ENCODE measurements around the gene COL5A1.

COL5A1 gene

DNA sequence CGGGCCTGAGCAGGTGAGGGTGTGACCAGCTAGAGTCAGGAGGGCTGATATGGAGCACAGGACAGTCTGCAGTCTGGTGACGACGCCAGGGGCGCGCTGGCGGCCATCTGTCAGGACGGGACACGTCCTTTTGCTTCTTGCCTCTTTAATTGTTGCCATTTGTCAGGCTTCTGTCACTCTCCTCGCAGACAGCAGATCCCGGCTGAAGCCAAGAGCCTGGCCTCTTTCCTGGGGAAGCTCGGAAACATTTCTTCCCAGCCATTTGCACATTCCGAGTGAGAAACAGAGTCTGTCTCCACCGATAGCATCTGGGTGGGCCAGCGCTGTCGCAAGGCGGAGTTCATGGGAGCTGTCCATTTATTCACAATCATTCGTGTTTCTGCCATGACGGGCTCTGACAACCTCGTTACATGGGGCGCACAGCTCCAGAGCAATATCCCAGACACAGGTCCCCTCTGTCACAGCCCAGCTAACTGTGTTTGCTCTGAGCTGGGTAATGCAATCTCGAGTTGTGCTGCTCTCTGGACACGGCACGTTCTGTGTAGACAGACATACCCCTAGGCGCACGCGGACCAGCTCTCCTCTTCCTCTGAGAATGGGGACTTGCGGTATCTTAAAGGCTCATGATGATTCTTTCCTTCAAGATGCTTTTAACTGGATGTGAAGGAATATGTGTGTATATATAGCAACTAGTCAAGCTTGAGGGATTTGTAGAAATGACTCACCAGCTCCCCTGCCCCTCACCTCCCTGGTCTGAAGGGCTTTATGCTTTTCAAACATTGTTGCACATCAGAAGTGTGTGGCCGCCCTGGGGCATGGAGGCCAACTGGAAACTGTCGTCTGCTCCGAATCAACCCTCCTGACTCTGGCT is 133.7 kb downstream of the COL5A1 start:
- DNase-seq: no peak

DNA sequence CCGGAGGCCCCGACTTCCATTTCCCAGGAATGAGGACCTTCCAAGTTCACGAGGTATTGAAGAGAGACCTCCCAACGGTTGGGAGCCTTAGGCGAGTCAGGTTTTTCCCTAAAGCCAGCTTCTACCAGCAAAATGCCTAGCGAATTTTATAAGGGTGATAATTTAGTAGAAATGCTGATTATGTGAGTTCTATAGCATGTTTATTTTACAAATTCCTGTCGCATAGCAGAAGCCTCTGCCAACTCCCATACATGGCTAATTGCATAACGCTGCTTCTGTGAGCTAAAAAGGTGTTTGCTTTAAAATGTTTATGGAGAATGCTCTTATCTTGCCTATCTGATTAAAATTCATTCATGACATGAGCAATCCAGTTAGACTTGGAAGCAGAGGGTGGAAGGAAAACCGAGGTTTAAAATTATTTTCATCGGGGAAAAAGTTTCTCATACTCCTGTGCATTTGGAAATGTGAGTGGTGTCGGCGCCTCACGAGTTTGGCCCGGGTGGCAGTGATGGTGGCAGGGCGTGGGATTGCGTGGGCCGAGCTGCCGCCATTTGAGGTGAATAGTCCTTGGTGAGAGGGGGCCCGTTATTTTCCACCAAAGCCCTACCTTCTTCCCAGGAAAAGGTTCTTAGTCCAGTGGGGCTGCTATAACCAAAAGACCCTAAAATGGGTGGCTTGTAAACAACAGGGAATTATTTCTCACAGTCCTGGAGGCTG is 134.6 kb downstream of the COL5A1 start:
- DNase-seq: no peak

- no peak for DNase-seq
Observed at GRCh38 chr9:134777153-134777552, 135.6 kb downstream of the COL5A1 start.

DNA sequence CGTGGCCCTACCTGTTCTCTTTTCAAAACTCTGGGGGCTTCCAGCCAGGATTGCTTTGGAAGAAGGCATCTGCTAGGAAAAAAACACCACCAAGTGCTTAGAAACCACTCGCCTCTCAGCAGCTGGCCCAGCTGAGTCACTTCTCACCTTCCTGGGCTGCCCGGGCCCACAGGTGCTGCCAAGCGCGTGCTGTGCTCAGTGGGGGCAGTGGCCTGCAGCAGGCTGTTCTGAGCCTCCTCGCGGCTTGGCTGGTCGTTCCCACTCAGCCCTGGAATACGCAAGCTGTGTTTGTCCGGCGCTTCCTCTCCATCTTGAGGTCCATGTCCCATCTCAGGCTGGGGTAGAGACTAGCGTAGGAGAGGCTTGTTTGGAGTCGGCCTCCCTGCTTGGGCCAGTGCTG is 136.6 kb downstream of the COL5A1 start:
- DNase-seq: no peak

- DNase-seq: no peak
Observed at GRCh38 chr9:134778841-134779411, 137.3 kb downstream of the COL5A1 start.

DNA sequence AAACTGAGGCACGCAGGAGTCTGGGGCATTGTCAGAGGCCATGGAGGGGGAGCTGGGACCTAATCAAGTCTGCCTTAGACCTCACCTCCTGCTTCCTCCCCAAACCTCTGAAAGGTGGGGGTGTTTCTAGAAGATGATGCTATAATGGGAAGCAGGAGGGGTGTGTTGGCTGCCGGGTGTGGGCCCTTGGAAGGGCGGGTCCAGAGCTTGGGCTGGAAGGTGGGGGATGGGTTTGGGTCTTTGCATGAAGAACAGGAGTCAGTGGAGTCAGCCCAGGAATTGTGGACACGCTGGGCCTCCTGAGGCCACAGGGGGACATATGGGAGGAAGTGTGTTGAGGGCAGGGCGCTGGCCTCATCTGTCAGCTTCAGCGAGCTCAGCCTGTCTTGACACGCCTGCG is 138.0 kb downstream of the COL5A1 start:
- DNase-seq: no peak

DNA sequence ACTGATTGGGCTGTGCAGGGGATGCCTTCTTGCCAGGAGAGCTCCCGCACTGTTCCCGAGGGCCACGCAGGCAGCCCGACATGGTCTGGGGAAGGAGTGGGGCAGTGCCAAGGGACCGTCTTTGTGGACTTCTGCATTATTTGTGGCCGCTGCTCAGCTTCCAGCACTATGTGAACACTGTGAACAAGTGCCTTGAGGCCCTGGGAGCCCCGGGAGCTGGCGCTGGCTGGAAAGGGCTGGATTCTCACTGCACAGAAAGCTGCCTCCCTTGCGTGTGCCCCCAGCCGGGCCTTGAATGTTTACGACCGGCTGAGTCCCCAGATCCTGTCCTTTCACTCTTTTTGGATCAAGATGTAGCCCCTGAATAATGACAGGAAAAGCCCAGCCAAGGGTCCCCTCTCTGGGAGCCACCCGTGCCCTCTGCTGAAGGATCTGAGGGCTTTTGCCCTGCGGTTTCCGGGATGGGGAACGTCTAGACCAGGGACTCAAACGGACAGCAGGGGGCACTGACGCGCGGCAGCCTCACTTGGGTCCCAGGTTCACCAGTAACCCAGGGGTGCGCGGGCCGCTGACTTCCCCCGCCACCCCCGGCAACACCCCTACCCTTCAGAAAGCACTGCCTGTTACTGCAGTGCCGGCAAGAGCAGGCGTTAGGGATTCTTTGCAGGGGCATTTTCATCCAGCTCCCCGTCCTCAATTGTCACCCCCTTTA is 140.1 kb downstream of the COL5A1 start:
- DNase-seq: no peak

GRCh38 chr9:134782921-134783698 is 141.5 kb downstream of the COL5A1 start:
- DNase-seq: no peak

DNA sequence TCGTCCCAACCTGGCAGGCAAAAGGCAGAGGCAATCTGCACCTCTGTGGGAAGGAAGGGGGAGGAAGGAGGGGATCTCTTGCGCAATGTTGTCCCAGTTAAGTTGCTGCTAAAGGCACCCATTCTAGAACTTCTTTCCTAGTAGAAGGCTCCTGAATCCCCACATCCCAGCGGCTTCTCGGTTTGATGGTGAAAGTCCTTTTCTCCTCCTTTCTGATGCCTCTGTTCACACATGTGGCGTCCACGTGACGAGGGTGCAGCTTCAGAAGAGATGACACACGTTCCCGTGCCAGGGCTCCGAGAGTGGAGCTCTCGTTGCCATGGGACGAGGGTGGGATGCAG is 142.1 kb downstream of the COL5A1 start:
- DNase-seq: no peak

DNA sequence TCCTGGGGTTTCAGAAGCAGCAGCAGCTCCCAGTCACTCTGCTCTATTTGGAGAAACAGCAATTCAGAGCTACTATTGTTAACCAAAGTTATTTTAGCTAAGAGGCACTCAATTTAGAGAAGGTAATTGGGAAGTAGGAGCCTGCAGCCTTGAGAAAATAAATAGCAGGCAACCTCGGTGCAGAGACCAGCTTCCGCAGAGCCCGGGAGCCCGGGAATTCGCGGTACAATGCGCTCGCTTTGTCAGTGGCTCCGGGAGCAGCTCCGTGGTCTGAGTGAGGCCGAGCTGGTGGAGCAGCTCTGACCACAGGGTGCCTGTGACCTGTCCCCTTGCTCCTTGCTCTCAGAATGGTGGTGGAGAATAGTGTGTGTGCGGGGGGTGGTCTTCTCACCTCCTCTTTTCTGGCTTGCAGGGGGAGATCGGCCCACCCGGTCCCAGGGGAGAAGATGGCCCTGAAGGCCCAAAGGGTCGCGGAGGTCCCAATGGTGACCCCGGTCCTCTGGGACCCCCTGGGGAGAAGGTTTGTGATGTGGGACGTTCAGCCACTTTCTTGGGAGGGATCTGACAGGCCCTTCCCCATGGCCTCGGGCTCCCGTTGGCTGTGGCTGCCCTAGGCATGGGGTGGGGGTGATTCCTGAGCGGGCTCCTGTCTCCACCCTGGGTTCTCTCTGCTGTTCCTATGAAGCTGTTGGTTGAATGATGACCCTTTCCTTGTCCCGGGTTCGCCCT is 143.1 kb downstream of the COL5A1 start:
- no peak for DNase-seq

GRCh38 chr9:134785325-134786108 is 143.9 kb downstream of the COL5A1 start:
- DNase-seq: no peak

DNA sequence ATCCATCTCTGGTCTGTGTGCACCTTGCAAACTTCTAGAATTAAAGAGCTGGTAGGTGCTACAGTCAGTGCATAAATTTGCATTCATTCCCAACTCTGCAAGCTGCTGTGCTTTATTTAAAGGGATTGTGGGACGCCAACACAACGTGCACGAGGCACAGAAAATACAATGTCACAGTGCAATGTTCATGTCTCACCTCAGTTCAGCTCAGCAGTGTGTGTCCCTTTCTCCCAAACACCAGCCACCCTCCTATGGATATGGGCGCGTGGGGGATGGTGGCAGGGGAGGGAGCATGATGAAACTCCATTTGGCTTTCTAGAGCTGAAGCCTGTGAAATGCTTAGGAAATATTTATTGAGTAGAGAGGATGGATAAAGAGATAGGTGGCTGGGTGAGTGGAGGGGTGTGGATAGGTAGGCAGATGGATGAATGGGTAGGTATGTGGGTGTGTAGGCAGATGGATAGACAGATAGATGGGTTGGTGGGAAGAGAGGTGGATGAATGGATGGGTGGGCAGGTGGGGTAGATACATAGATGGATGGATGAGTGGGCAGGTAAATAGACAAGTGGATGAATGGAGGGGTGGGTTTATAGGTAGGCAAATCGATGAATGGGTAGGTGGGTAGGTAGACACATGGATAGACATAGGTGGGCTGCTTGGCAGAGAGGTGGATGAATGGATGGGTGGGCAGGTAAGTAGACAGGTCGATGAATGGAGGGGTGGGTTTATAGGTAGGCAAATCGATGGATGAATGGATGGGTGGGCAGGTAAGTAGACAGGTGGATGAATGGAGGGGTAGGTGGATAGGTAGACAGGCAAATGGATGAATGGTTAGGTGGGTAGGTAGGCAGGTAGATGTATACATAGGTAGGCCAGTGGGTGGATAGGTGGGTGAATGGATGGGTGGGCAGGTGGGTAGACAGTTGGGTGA is 146.3 kb downstream of the COL5A1 start:
- DNase-seq: no peak

DNA sequence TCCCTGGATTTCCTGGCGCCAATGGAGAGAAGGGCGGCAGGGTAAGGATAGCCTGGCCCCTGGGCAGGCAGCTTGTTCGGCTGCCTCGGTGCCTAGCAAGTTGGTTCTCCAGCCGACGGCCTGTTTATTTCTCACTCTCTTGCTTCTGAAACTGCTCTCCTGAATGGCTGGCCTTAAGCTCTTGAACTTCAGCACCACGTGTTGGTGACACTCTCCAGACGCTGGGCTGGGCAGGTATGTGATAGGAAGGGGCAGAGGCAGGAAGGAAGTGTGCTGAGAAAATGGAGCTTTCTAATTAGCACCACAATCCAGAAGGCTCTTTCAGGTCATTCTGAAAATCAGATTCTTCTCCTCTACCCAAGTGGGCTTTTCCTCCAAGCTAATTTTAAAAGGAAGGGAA is 147.6 kb downstream of the COL5A1 start:
- DNase-seq: no peak

DNA sequence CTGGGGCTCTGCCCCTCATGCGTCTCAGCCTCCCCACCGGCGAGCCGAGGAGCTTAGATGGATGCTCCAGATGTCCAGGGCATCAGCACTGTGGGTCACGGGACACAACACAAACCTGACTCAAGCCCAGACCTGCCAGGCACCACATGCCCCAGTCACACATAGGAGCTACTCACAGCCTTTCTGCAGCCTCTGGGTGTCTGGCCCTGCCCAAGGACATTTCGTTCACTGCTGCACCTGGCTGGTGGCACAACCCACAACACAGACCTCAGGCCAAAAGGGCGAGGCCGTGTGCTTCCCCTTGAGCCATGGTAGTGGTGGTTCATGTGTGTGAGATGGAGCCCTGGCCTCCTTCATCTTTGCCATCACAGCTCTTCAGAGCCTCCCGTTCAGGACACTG is 149.4 kb downstream of the COL5A1 start:
- no peak for DNase-seq

- DNase-seq: no peak
Observed at GRCh38 chr9:134792627-134793026, 151.0 kb downstream of the COL5A1 start.

- DNase-seq: no peak
Observed at GRCh38 chr9:134793288-134794188, 151.9 kb downstream of the COL5A1 start.

DNA sequence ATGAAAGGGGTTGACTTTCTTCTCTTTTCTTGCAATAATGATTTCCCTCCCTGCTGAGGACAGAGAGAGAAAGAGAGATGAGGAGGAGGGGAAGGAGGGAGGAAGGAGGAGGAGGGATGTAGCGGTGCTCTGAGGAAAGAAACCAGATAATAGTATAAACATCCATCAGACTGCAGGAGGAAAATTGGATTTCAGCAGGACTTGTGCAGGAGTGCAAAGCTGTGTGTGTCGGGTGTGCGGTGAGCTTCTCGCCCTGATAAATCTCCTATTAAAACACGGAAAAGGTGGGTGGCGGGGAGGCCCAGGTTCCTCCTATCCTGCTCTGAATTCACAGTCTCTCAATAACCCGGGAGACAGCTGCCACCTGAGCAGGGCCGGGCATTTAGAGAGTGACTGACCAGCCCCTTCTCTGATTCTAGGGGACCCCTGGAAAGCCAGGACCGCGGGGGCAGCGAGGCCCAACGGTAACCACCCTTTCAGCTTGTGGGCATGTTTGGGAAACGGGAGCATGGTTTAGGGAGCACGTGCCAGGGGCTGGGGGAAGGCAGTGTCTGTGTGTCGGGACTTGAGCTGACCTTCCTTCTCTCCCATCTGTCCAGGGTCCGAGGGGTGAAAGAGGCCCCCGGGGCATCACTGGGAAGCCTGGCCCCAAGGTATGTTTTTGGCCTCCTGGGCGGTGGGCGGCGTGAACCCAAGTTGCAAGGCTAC is 153.2 kb downstream of the COL5A1 start:
- no peak for DNase-seq

- no peak for DNase-seq
Observed at GRCh38 chr9:134795446-134795845, 153.8 kb downstream of the COL5A1 start.

Measured in activated CD4-positive, CD25-positive, alpha-beta regulatory T cell (primary cell).